Gastrocnemius medialis (tissue), 4 donors: ENCODE measurements around the gene ITGAV.

Source experiments
- CTCF ChIP-seq, 5 experiments: fragments of 450-650 bp in 3 of 5; fragments of 200-600 bp in 2 of 5; sonication (generic) in 2 of 5; IDR thresholded peaks in 4 of 5; conservative IDR thresholded peaks in 1 of 5; 1 replicate in 4 of 5; 2 replicates in 1 of 5; pipeline ENCODE4 v1.5.1; 2016 to 2019; ENCODE audit warnings: antibody characterized with exemption in 5 of 5, mild to moderate bottlenecking in 3 of 5, moderate library complexity in 3 of 5
- POLR2A ChIP-seq, 2 donors: fragments of 450-650 bp; IDR thresholded peaks; one replicate each; pipeline ENCODE4 v1.6.1; 2017; ENCODE audit warnings: antibody characterized with exemption in 2 of 2, mild to moderate bottlenecking in 2 of 2, moderate library complexity in 2 of 2

GRCh38 chr2:186611526-186611925 is 21.7 kb downstream of the ITGAV start:
- TF ChIP-seq CTCF (IDR thresholded peaks at IDR 0.05 in 4 of 5, conservative IDR thresholded peaks at IDR 0.05 in 1 of 5), result no peak
- no peak for TF ChIP-seq POLR2A (IDR thresholded peaks at IDR 0.05)
